ENCODE data around the gene USP11.

Gene USP11

GRCh38 chrX:47226071-47226470, 6.7 kb upstream of the USP11 start:
- no peak for DNase-seq

GRCh38 chrX:47226531-47227333, 6.1 kb upstream of the USP11 start:
- DNase-seq, result no peak

GRCh38 chrX:47227334-47227583, 5.5 kb upstream of the USP11 start:
- DNase-seq, result no peak

GRCh38 chrX:47228550-47229270, 4.1 kb upstream of the USP11 start:
- DNase-seq, result no peak

- no peak for DNase-seq
Measured at GRCh38 chrX:47229427-47229826, 3.4 kb upstream of the USP11 start.

GRCh38 chrX:47230136-47230868, 2.5 kb upstream of the USP11 start:
- no peak for DNase-seq

- DNase-seq, result no peak
Measured at GRCh38 chrX:47231167-47231566, 1.6 kb upstream of the USP11 start.

GRCh38 chrX:47232197-47232802, 509 bp upstream of the USP11 start:
- no peak for DNase-seq

- peak; percentile 91 to 94 for DNase-seq
Measured at GRCh38 chrX:47233333-47234113, 714 bp downstream of the USP11 start.

GRCh38 chrX:47234583-47234982, 1.8 kb downstream of the USP11 start:
- DNase-seq, result no peak

- no peak for DNase-seq
Measured at GRCh38 chrX:47235691-47236103, 2.9 kb downstream of the USP11 start.

- DNase-seq, result no peak
Measured at GRCh38 chrX:47239199-47239598, 6.4 kb downstream of the USP11 start.

- DNase-seq, result no peak
Measured at GRCh38 chrX:47239898-47240545, 7.2 kb downstream of the USP11 start.

- no peak for DNase-seq
Measured at GRCh38 chrX:47240619-47241018, 7.8 kb downstream of the USP11 start.

- DNase-seq, result no peak
Measured at GRCh38 chrX:47241201-47242011, 8.6 kb downstream of the USP11 start.

GRCh38 chrX:47242321-47242720, 9.5 kb downstream of the USP11 start:
- no peak for DNase-seq

GRCh38 chrX:47243351-47243750, 10.5 kb downstream of the USP11 start:
- DNase-seq, result no peak

GRCh38 chrX:47244676-47245075, 11.9 kb downstream of the USP11 start:
- DNase-seq, result no peak

- DNase-seq, result no peak
Measured at GRCh38 chrX:47245156-47245555, 12.3 kb downstream of the USP11 start.

GRCh38 chrX:47247206-47247998, 14.6 kb downstream of the USP11 start:
- DNase-seq, result no peak

- DNase-seq, result no peak
Measured at GRCh38 chrX:47247999-47248320, 15.2 kb downstream of the USP11 start.
